HepG2 (cell line): Measurements from ENCODE around the gene DEFB113. TPM values are rescaled to one million over a fixed set of nuclear protein-coding genes. Genes with fewer than 3 reads are reported as not detected.
A peak's percentile ranks its signal among the peaks of the same experiment; 100 is the strongest.

Experiments used
- ATAC-seq: fragments of 200-7000 bp; cut with Tn5 transposase; 3 replicates; pipeline ENCODE4 v1.9.1; 2020; ENCODE audit warnings: mild to moderate bottlenecking, moderate library complexity
- BruUV-seq: library from RNA; stranded (reverse); fragments of 400-500 nt; replicated peaks from 2 replicates; lab custom pipeline; 2021; lab: Mats Ljungman, UMichigan
- CTCF ChIA-PET: fragments of 300-600 bp; formaldehyde crosslinking; extraction: SDS; loops from one replicate; lab custom pipeline; 2021; ENCODE audit warnings: low total read pairs, inconsistent platforms, low intra/inter-chr PET ratio; lab: Yijun Ruan, JAX
- POLR2A ChIA-PET: fragments of 350-600 bp; sonication (Branson Sonifier 250); formaldehyde crosslinking; loops from one replicate; lab custom pipeline; 2020; ENCODE audit warnings: antibody characterized with exemption, inconsistent platforms; lab: Yijun Ruan, JAX
- DNase-seq: peaks from one replicate; pipeline ENCODE4 v3.0.0-alpha.2; 2015; ENCODE audit warnings: low spot score
- FAIRE-seq: peaks from 3 replicates; lab custom pipeline; 2011; peaks lifted over from hg19 to GRCh38; lab: Jason Lieb, UNC
- H2AFZ ChIP-seq: one replicate; pipeline ENCODE4 v1.6.1; 2011; ENCODE audit warnings: low read length, inconsistent platforms
- H3K27ac ChIP-seq: fragments of 300-600 bp; 3 replicates; pipeline ENCODE4 v1.8.0; 2011; ENCODE audit warnings: mixed run types, mild to moderate bottlenecking, mixed read lengths, low read length, inconsistent platforms; ENCODE audit not compliant: insufficient read depth; ENCODE audit errors: extremely low read length
- H3K27me3 ChIP-seq, 2 experiments: fragments of 200-600 bp in 1 of 2; 2 replicates in 1 of 2; 3 replicates in 1 of 2; pipeline versions ENCODE4 v1.6.0 to v1.8.0; 2011; ENCODE audit warnings: low read length in 2 of 2, mild to moderate bottlenecking in 2 of 2, moderate library complexity in 2 of 2, inconsistent platforms in 1 of 2; ENCODE audit not compliant: insufficient read depth in 2 of 2, control insufficient read depth in 1 of 2
- H3K36me3 ChIP-seq, 2 experiments: fragments of 200-600 bp in 1 of 2; replicated peaks in 1 of 2; 2 replicates in 1 of 2; 3 replicates in 1 of 2; pipeline versions ENCODE4 v1.5.1 to v1.8.0; 2011; ENCODE audit warnings: low read length in 2 of 2, inconsistent platforms in 1 of 2; ENCODE audit not compliant: insufficient read depth in 2 of 2, control insufficient read depth in 1 of 2
- H3K4me1 ChIP-seq: 2 replicates; pipeline ENCODE4 v1.5.1; 2012; ENCODE audit warnings: low read length, inconsistent platforms; ENCODE audit not compliant: insufficient read depth
- H3K4me2 ChIP-seq: 2 replicates; pipeline ENCODE4 v1.6.0; 2011; ENCODE audit warnings: low read depth, low read length, inconsistent platforms
- H3K4me3 ChIP-seq, 3 experiments: fragments of 200-600 bp in 1 of 3; sonication (generic), shearing (Covaris generic) in 1 of 3; replicated peaks in 1 of 3; 2 replicates each; pipeline ENCODE4 v1.5.1; 2011 to 2016; ENCODE audit warnings: low read length in 3 of 3, inconsistent platforms in 2 of 3, low read depth in 2 of 3, mild to moderate bottlenecking in 2 of 3, control low read depth in 1 of 3, mixed read lengths in 1 of 3; ENCODE audit not compliant: insufficient read depth in 1 of 3
- H3K79me2 ChIP-seq: one replicate; pipeline ENCODE4 v1.6.1; 2011; ENCODE audit warnings: low read length, inconsistent platforms; ENCODE audit not compliant: insufficient read depth
- H3K9ac ChIP-seq: 2 replicates; pipeline ENCODE4 v1.6.0; 2011; ENCODE audit warnings: mild to moderate bottlenecking, low read depth, low read length, inconsistent platforms; ENCODE audit not compliant: insufficient read depth
- H3K9me3 ChIP-seq: 2 replicates; pipeline ENCODE4 v1.5.1; 2012; ENCODE audit warnings: mild to moderate bottlenecking, low read length
- H4K20me1 ChIP-seq: 2 replicates; pipeline ENCODE4 v1.6.0; 2011; ENCODE audit warnings: inconsistent platforms, mild to moderate bottlenecking, low read length, moderate library complexity; ENCODE audit not compliant: insufficient read depth
- MAFF ChIP-seq: IDR thresholded peaks from 2 replicates; pipeline ENCODE4 v1.6.1; 2011; ENCODE audit warnings: low read depth, low read length, improper control_type of control experiment
- MAFK ChIP-seq, 2 experiments: IDR thresholded peaks in 1 of 2; conservative IDR thresholded peaks in 1 of 2; 2 replicates each; pipeline ENCODE4 v1.6.1; 2011; ENCODE audit warnings: improper control_type of control experiment in 2 of 2, low read length in 2 of 2
- NCOA1 ChIP-seq: sonication (generic); formaldehyde crosslinking; IDR thresholded peaks from 2 replicates; pipeline ENCODE4 v1.9.0; 2021; ENCODE audit warnings: missing genetic modification reagents
- SRF ChIP-seq: IDR thresholded peaks from 2 replicates; pipeline ENCODE4 v1.6.1; 2011; ENCODE audit warnings: mild to moderate bottlenecking, low read depth, low read length, moderate library complexity
- TBX3 ChIP-seq: fragments of 450-650 bp; IDR thresholded peaks from 2 replicates; pipeline ENCODE4 v1.6.1; 2017; ENCODE audit warnings: antibody characterized with exemption, mild to moderate bottlenecking, inconsistent platforms, borderline replicate concordance
- ZNF577 ChIP-seq: sonication (generic); formaldehyde crosslinking; IDR thresholded peaks from 2 replicates; pipeline ENCODE4 v1.4.0; 2020; ENCODE audit warnings: mild to moderate bottlenecking, low read depth, missing genetic modification reagents, borderline replicate concordance
- WGBS: methylation state at CpG from one replicate; pipeline ENCODE4 v1.1.6; 2017; ENCODE audit warnings: low lambda C conversion rate; 5-methylcytosine and 5-hydroxymethylcytosine counted together
- in situ Hi-C: cut with HindIII; loops from 2 replicates; pipeline ENCODE4 v1.10.0; 2017; ENCODE audit warnings: low pct_unique_long_range_greater_than_20kb; ENCODE audit not compliant: extremely low pct_ligation_motif_present
- intact Hi-C: fragments of 100-400 bp; cut with micrococcal nuclease; formaldehyde crosslinking; loops from one replicate; pipeline ENCODE4 v1.10.0; 2022; ENCODE audit not compliant: unreplicated experiment
- polyA plus RNA-seq, 8 experiments: library from polyadenylated mRNA; depleted of rRNA in 3 of 8; stranded (reverse) in 7 of 8; unstranded in 1 of 8; fragments of >200 nt; fragmentation: Illumina TruSeq in 4 of 8; extraction: Trizol in 4 of 8; gene quantifications; 2 replicates each; pipeline versions ENCODE4 v1.2.1 to v1.2.3, GENCODE V29; 2011 to 2016; ENCODE audit warnings: low read depth in 4 of 8, missing spikeins in 1 of 8, mixed read lengths in 1 of 8; ENCODE audit not compliant: insufficient read depth in 1 of 8
- total RNA-seq, 5 experiments: library from RNA; depleted of rRNA; stranded (reverse); fragments of >200 nt; fragmentation: Illumina TruSeq; extraction: Trizol; gene quantifications; 2 replicates each; pipeline ENCODE4 v1.2.3, GENCODE V29; 2016; ENCODE audit warnings: low read depth in 1 of 5

The DEFB113 gene
- total and polyA plus RNA-seq, 2 of the 13 experiments (the other 11 are each of a cell fraction or from before 2014, with no cell fraction given), result not detected

GRCh38 chr6:49987749-49988148, 18.3 kb upstream of the DEFB113 start:
- H3K79me2 ChIP-seq, result no peaks in the 10 kb centered on the region
- no peak overlapping the region for H3K4me2 ChIP-seq
- H4K20me1 ChIP-seq, result no peaks in the 10 kb centered on the region
- in situ Hi-C loops, result no loop called here
- ATAC-seq (no peak), FAIRE-seq (no peak), DNase-seq (no peak)
- H3K27ac ChIP-seq, result no peak overlapping the region
- intact Hi-C loops, result no loop called here
- no peaks in the 10 kb centered on the region for H3K36me3 ChIP-seq
- no peak overlapping the region for H3K4me3 ChIP-seq
- no peaks in the 10 kb centered on the region for H3K4me1 ChIP-seq
- H3K9me3 ChIP-seq, result no peaks in the 10 kb centered on the region
- ChIA-PET POLR2A (no interaction called here), CTCF (no interaction called here)
- 3% methylated on average over 2 of the region's 2 CpGs for WGBS
- BruUV-seq, result no TSS peak
- no peak overlapping the region for H3K9ac ChIP-seq
- H2AFZ ChIP-seq, result no peak overlapping the region
- no peaks in the 10 kb centered on the region for H3K27me3 ChIP-seq
- TF ChIP-seq NCOA1 (CRISPR knock-in tag), result no peak
- TF ChIP-seq SRF, result peak; percentile 42; the same call in 1 of the 2 replicates

GRCh38 chr6:49986551-49986950, 17.1 kb upstream of the DEFB113 start:
- FAIRE-seq (no peak), ATAC-seq (no peak), DNase-seq (no peak)
- no peaks in the 10 kb centered on the region for H3K27me3 ChIP-seq
- H2AFZ ChIP-seq, result no peak overlapping the region
- no peak overlapping the region for H3K27ac ChIP-seq
- ChIA-PET CTCF (no interaction called here), POLR2A (no interaction called here)
- H3K4me1 ChIP-seq, result no peaks in the 10 kb centered on the region
- H3K4me3 ChIP-seq, result no peak overlapping the region
- H3K9me3 ChIP-seq, result no peaks in the 10 kb centered on the region
- H3K36me3 ChIP-seq, result no peaks in the 10 kb centered on the region
- intact Hi-C loops, result no loop called here
- H3K4me2 ChIP-seq, result no peak overlapping the region
- H4K20me1 ChIP-seq, result no peaks in the 10 kb centered on the region
- peak; percentile 42 to 70; a peak in 3 of 4 replicates for TF ChIP-seq MAFK (conservative IDR thresholded peaks at IDR 0.05 in 1 of 2, IDR thresholded peaks at IDR 0.05 in 1 of 2; ENCODE audit: low read length in 2 of 2)
- no peak for TF ChIP-seq ZNF577
- no peak for TF ChIP-seq TBX3
- peak; percentile 57 for TF ChIP-seq MAFF
- TF ChIP-seq, all 625 proteins: peak for 2
- WGBS, result 0% methylated on average over 1 of the region's 1 CpG
- in situ Hi-C loops, result no loop called here
- no TSS peak for BruUV-seq
- Histone ChIP-seq H3K9ac (no peak overlapping the region), H3K79me2 (no peaks in the 10 kb centered on the region)
